HEK293T (cell line): Measurements from ENCODE around the gene SAMD10.

Source experiments
- CTCF ChIA-PET: fragments of 350-600 bp; formaldehyde crosslinking; extraction: SDS; loops from one replicate; lab custom pipeline; 2021; ENCODE audit warnings: antibody characterized with exemption, inconsistent platforms; lab: Yijun Ruan, JAX
- POLR2A ChIA-PET: fragments of 350-600 bp; formaldehyde crosslinking; extraction: SDS; loops from one replicate; lab custom pipeline; 2020; ENCODE audit warnings: antibody characterized with exemption, inconsistent platforms; lab: Yijun Ruan, JAX
- DNase-seq: peaks from one replicate; pipeline ENCODE4 v3.0.0; 2012; ENCODE audit warnings: mixed read lengths; ENCODE audit errors: extremely low spot score
- ARNT ChIP-seq: fragments of 450-650 bp; IDR thresholded peaks from 2 replicates; pipeline ENCODE4 v1.6.1; 2017; ENCODE audit warnings: mild to moderate bottlenecking
- BHLHE40 ChIP-seq: fragments of 450-650 bp; IDR thresholded peaks from 2 replicates; pipeline ENCODE4 v1.6.1; 2016; ENCODE audit warnings: mild to moderate bottlenecking, moderate library complexity, borderline replicate concordance
- CTBP1 ChIP-seq: fragments of 450-650 bp; IDR thresholded peaks from 2 replicates; pipeline ENCODE4 v1.6.1; 2016; ENCODE audit warnings: borderline replicate concordance
- ELF4 ChIP-seq: fragments of 450-650 bp; IDR thresholded peaks from 2 replicates; pipeline ENCODE4 v1.6.1; 2017; ENCODE audit warnings: antibody characterized with exemption
- FOXA1 ChIP-seq: fragments of 450-650 bp; IDR thresholded peaks from 2 replicates; pipeline ENCODE4 v1.6.1; 2016; ENCODE audit warnings: mild to moderate bottlenecking
- FOXK2 ChIP-seq: fragments of 450-650 bp; IDR thresholded peaks from 2 replicates; pipeline ENCODE4 v1.6.1; 2016; ENCODE audit warnings: mild to moderate bottlenecking
- FOXM1 ChIP-seq: fragments of 450-650 bp; IDR thresholded peaks from 2 replicates; pipeline ENCODE4 v1.6.1; 2017; ENCODE audit warnings: mild to moderate bottlenecking, borderline replicate concordance
- HDGF ChIP-seq: fragments of 450-650 bp; IDR thresholded peaks from 2 replicates; pipeline ENCODE4 v1.6.1; 2017; ENCODE audit warnings: antibody characterized with exemption, borderline replicate concordance
- L3MBTL2 ChIP-seq: fragments of 450-650 bp; conservative IDR thresholded peaks from 2 replicates; pipeline ENCODE4 v1.6.1; 2016; ENCODE audit warnings: mild to moderate bottlenecking
- LEF1 ChIP-seq: fragments of 450-650 bp; IDR thresholded peaks from 2 replicates; pipeline ENCODE4 v1.6.1; 2017; ENCODE audit warnings: mild to moderate bottlenecking, borderline replicate concordance
- NFRKB ChIP-seq: fragments of 450-650 bp; IDR thresholded peaks from 2 replicates; pipeline ENCODE4 v1.6.1; 2016; ENCODE audit warnings: mild to moderate bottlenecking, moderate library complexity
- SP1 ChIP-seq: fragments of 450-650 bp; IDR thresholded peaks from 2 replicates; pipeline ENCODE4 v1.6.1; 2017
- SUZ12 ChIP-seq: fragments of 450-650 bp; IDR thresholded peaks from 2 replicates; pipeline ENCODE4 v1.6.1; 2016; ENCODE audit warnings: mild to moderate bottlenecking
- TARDBP ChIP-seq: fragments of 450-650 bp; IDR thresholded peaks from 2 replicates; pipeline ENCODE4 v1.6.1; 2016
- ZNF384 ChIP-seq: fragments of 450-650 bp; IDR thresholded peaks from 2 replicates; pipeline ENCODE4 v1.6.1; 2016
- TF ChIP-seq, protein P1 (sequence below): fragments of 450-650 bp; IDR thresholded peaks from 2 replicates; pipeline ENCODE4 v1.6.1; 2016

The SAMD10 gene

DNA sequence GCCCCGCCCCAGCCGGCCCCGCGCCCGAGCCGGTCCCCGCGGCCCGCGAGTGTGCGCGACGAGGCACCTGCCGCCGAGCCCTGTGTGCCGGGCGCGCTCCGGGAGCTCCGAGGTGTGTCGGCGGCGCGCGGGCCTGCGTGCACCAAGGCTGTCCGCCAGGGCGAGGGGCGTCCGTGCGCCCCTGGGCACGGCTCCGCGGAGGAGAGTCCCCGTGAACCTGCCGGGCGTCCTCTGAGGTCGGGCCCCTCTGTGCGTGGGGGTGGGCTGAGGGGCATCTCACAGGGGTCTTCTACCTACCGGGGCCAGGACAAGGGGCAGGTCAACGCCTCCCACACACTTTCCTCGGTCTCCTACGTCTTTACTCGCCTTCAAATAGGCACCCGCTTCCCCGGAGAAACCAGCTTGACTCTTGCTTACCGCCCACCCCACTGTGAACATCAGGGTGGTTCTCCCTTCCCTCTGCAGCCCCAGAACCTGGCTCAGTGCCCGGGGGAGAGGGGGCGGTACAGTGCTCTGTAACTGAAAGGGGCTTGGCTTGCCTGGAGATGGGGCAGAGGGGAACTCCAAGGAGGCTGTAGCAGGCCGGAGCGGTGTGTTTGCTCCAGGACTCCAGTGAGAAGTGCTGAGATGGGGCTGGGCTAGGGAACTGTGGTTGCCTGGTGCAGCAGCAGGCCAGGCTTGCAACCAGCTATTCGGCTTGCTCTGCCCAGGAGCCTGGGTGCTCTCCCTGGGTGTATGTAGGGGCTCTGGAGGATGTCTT is at the start of gene SAMD10:
TSS of gene SAMD10 (minus strand) at position 86 of the 760 bp plus-strand sequence. CDS start 175 bp downstream, outside the sequence.
- peak; percentile 47 for DNase-seq
- ChIA-PET POLR2A (interaction anchor here (1.0 to 2.3 kb wide), 7 partner anchors 11 to 459 kb away, joined by 3 to 13 read pairs (median 5); partner anchors contain the start of genes LKAAEAR1, PPDPF, TCEA2 and TPD52L2), CTCF (interaction anchor here (0.6 to 2.1 kb wide), 7 partner anchors 12 to 459 kb away, joined by 3 to 7 read pairs (median 4); partner anchors contain the start of gene TCEA2)
- TF ChIP-seq ELF4 (no peak), LEF1 (no peak), TARDBP (no peak), CTBP1 (no peak), SP1 (no peak), ZNF384 (no peak), FOXM1 (no peak), HDGF (no peak), L3MBTL2 (no peak), FOXA1 (no peak)

DNA sequence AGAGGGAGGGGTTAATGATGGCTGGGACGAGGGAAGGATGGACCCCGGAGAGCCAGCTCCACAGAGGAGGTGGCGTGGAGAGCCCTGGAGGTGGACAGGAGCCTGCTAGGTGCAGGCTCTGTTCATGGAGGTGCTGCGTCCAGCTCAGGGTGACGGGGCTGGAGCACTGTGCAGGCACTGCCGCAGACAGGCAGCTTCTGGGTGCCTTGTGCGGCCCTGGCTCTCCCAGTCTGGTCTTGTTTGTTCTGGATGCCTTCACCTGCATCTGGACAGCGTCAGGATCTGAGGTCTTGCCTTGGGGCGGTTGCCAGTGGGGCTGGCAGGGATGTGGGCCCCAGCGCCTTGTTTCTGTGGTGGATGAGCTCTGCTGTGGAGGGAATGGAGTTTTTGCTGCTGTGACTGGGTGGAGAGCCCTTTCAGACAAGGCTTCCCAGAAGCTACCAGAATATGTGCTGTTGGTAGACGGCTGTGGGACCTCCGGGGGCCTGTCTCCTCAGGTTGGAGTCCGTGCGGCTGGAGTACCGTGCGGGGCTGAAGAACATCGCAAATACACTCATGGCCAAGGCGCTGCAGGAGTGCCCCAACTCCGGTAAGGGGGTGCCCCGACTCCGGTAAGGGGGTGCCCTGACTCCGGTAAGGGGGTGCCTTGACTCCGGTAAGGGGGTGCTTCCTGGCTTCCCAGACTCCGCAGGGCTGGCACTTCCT is 48.7 kb upstream of the SAMD10 start:
- TF ChIP-seq ELF4 = no peak
- no peak for TF ChIP-seq SP1
- TF ChIP-seq LEF1 = no peak
- no peak for TF ChIP-seq FOXA1
- TF ChIP-seq SUZ12 = no peak
- TF ChIP-seq, protein P1, sequence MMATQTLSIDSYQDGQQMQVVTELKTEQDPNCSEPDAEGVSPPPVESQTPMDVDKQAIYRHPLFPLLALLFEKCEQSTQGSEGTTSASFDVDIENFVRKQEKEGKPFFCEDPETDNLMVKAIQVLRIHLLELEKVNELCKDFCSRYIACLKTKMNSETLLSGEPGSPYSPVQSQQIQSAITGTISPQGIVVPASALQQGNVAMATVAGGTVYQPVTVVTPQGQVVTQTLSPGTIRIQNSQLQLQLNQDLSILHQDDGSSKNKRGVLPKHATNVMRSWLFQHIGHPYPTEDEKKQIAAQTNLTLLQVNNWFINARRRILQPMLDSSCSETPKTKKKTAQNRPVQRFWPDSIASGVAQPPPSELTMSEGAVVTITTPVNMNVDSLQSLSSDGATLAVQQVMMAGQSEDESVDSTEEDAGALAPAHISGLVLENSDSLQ = no peak
- TF ChIP-seq NFRKB = no peak
- ChIA-PET CTCF (interaction anchor here (1.1 to 1.3 kb wide), 2 partner anchors 11 to 29 kb away, joined by 3 to 5 read pairs; no protein-coding TSS in a partner anchor), POLR2A (interaction anchor here (0.7 kb wide), 1 partner anchor 8 kb away, joined by 4 read pairs; the partner anchor contains the start of gene C20orf204)
- DNase-seq = no peak

DNA sequence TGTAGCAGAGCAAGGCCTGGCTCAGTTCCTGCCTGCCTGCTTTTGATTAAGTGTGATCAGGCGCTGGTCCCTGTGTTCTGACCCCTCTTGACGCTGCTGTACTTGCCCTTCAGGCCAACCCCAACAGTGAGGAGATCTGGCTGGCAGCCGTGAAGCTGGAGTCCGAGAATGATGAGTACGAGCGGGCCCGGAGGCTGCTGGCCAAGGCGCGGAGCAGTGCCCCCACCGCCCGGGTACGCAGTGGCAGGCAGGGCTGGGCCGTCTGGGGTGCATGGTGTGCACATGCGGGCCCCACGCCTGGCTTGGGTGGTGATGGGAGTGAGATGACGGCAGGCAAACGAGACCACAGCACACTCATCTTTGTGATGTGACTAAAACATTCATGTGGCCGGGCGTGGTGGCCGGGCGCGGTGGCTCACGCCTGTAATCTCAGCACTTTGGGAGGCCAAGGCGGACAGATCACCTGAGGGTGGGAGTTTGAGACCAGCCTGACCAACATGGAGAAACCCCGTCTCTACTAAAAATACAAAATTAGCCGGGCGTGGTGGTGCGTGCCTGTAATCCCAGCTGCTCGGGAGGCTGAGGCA is 46.5 kb upstream of the SAMD10 start:
- TF ChIP-seq ELF4 (no peak), LEF1 (no peak), SUZ12 (no peak), HDGF (no peak)
- ChIA-PET POLR2A (no interaction called here), CTCF (no interaction called here)
- DNase-seq = no peak

DNA sequence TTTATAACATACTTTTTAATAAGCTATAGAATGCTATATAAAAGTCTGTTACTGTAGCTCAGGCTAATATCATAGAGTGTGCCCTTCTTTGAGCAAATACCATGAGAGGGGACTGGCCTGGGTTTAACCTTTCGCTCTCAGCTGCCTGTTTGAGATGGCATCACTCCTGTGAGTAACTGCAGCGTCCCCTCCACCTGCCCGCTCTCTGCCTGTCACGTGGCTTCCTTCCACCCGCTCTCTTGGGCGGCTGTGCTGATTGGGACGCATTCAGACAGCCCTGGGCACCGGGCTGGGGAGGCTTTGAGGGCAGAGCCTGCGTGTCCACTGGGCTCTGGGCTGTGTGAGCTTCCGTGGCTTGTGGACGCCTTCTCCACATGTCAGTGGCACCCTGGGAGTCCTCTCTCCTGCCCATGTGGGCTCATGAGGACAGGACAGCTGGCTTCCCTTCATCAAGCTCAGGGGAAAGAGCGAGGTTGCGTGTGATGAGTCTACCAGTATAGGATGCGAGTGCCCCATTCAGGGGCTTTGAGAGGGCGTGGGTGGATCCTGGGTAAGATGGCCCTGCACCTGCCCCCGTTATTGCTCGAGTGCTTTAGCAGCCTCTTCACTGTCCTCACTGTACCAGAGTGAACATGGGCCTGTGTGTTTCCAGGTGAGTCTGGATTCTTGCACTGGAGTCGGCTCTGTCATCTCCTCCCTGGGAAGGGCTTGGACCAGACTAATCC is 45.8 kb upstream of the SAMD10 start:
- no peak for TF ChIP-seq HDGF
- TF ChIP-seq ELF4 = no peak
- no peak for TF ChIP-seq FOXA1
- no peak for TF ChIP-seq LEF1
- no peak for TF ChIP-seq SP1
- TF ChIP-seq FOXM1 = no peak
- no peak for TF ChIP-seq NFRKB
- no peak for TF ChIP-seq CTBP1
- DNase-seq = no peak
- CTCF ChIA-PET = no interaction called here
- POLR2A ChIA-PET = no interaction called here

DNA sequence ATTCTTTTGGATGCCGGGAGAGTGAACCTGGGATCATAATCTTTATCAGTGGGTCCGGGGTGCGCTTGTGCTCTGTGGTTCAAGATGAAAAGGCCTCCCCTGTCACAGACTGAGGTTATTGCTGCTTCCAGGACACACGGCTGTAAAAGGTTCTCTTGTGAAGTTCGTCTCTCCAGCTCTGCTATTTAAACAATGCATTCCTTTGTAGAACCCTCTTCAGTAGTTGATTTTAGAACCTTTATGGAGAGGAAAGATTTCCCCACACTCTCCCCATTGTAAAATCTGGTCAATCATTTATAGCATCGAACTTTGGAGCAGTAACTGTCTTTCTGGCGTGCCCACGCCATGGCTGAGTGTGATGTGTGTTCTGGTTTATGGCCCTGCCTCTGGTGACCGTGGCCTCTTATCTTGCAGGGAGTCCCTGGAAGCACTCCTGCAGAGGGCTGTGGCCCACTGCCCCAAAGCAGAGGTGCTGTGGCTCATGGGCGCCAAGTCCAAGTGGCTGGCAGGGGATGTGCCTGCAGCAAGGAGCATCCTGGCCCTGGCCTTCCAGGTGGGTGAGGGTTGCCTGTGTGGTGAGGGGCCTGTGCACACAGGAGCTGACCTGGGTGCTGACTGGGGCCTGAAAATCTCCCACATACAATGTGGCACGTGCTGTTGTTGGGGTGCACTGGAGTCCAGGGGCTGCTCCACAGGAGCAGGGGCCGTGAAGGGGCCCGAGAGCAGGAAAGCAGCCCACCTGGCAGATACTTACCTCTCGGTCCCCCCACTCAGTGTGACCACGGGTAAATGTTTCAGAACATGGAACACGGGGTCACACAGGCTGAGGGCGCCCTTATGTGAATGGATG is 44.9 kb upstream of the SAMD10 start:
- TF ChIP-seq SP1 (no peak), LEF1 (no peak), FOXK2 (no peak), NFRKB (no peak), FOXM1 (no peak)
- POLR2A ChIA-PET = no interaction called here
- CTCF ChIA-PET = no interaction called here
- DNase-seq = no peak

DNA sequence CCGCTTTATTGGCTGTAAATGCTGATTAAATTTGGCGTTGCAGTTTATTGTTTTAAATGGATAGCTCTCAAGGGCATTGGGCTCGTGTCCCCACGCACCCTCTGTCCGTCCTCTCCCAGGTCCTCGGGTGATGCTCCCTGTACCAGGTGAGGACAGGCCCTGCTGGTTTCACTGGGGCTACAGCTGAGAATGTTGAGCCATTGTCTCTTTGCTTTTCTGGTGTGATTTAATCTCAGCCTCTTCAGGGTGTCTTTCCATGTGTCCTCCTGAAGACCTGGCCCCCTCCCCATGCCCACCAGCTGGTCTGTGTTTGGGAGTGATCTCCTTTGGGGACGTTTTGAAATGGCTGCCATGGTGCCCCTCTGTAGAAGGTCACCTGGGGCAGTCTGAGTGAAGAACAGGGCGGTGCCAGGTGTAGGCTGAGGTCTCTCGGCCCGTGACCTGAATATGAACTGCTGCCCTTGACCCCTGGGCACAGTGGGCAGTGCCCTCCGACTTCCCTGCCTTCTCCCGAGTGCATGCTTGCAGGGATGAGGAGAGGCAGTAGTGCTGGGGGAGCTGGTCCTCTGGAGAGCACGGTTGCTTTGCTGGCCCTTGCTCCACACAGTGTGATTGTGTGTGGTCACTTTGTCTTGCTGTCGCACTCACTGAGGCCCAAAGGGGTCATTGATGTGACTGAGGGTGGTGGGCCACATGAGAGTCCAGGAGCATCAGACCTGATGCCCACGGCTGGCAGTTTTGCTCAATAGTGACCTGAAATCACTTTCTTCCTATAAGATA is 44.1 kb upstream of the SAMD10 start:
- POLR2A ChIA-PET = no interaction called here

More for the DNA sequence above, 44.1 kb upstream of the SAMD10 start:
- CTCF ChIA-PET = no interaction called here
- no peak for DNase-seq
- TF ChIP-seq ZNF384 (no peak), BHLHE40 (no peak), L3MBTL2 (no peak), FOXA1 (no peak), SP1 (no peak), HDGF (no peak), TARDBP (no peak), CTBP1 (no peak), FOXK2 (no peak), ELF4 (no peak), NFRKB (no peak), ARNT (no peak), SUZ12 (no peak), FOXM1 (no peak), LEF1 (no peak)
- TF ChIP-seq, protein P1 = no peak
